HEK293 (cell line): ENCODE measurements around the gene NPDC1.

Source experiments
- GFI1B ChIP-seq: fragments of 450-650 bp; formaldehyde crosslinking; IDR thresholded peaks from 2 replicates; pipeline ENCODE4 v1.5.1; 2016; ENCODE audit warnings: missing biosample characterization, missing genetic modification characterization
- IKZF3 ChIP-seq: fragments of 450-650 bp; IDR thresholded peaks from 2 replicates; pipeline ENCODE4 v1.5.0; 2018; ENCODE audit warnings: missing biosample characterization, mild to moderate bottlenecking, missing genetic modification characterization, moderate library complexity
- KLF1 ChIP-seq: fragments of 450-650 bp; formaldehyde crosslinking; IDR thresholded peaks from 2 replicates; pipeline ENCODE4 v1.5.1; 2016; ENCODE audit warnings: missing biosample characterization, missing genetic modification characterization
- KLF7 ChIP-seq: fragments of 450-650 bp; formaldehyde crosslinking; IDR thresholded peaks from 2 replicates; pipeline ENCODE4 v1.5.1; 2016; ENCODE audit warnings: missing biosample characterization, missing genetic modification characterization, borderline replicate concordance
- KLF8 ChIP-seq: fragments of 450-650 bp; formaldehyde crosslinking; IDR thresholded peaks from 2 replicates; pipeline ENCODE4 v1.5.1; 2016; ENCODE audit warnings: missing biosample characterization, missing genetic modification characterization
- OVOL3 ChIP-seq: fragments of 450-650 bp; formaldehyde crosslinking; IDR thresholded peaks from 2 replicates; pipeline ENCODE4 v1.5.1; 2016; ENCODE audit warnings: missing biosample characterization, missing genetic modification characterization
- SP2 ChIP-seq: fragments of 450-650 bp; formaldehyde crosslinking; IDR thresholded peaks from 2 replicates; pipeline ENCODE4 v1.5.1; 2016; ENCODE audit warnings: missing biosample characterization, missing genetic modification characterization
- YY2 ChIP-seq: fragments of 450-650 bp; formaldehyde crosslinking; IDR thresholded peaks from 2 replicates; pipeline ENCODE4 v1.5.1; 2016; ENCODE audit warnings: missing biosample characterization, missing genetic modification characterization
- ZBTB17 ChIP-seq: fragments of 450-650 bp; formaldehyde crosslinking; IDR thresholded peaks from 2 replicates; pipeline ENCODE4 v1.5.1; 2016; ENCODE audit warnings: missing biosample characterization, missing genetic modification characterization
- ZBTB20 ChIP-seq: fragments of 450-650 bp; formaldehyde crosslinking; IDR thresholded peaks from 2 replicates; pipeline ENCODE4 v1.5.1; 2016; ENCODE audit warnings: missing biosample characterization, missing genetic modification characterization
- ZBTB48 ChIP-seq: fragments of 450-650 bp; formaldehyde crosslinking; IDR thresholded peaks from 2 replicates; pipeline ENCODE4 v1.5.1; 2016; ENCODE audit warnings: missing biosample characterization, missing genetic modification characterization
- ZNF184 ChIP-seq: fragments of 450-650 bp; IDR thresholded peaks from 2 replicates; pipeline ENCODE4 v1.5.1; 2018; ENCODE audit warnings: missing biosample characterization, mild to moderate bottlenecking, missing genetic modification characterization
- ZNF23 ChIP-seq: fragments of 450-650 bp; formaldehyde crosslinking; IDR thresholded peaks from 2 replicates; pipeline ENCODE4 v1.5.1; 2016; ENCODE audit warnings: missing biosample characterization, missing genetic modification characterization, borderline replicate concordance
- ZNF394 ChIP-seq: fragments of 450-650 bp; formaldehyde crosslinking; IDR thresholded peaks from 2 replicates; pipeline ENCODE4 v1.5.1; 2016; ENCODE audit warnings: missing biosample characterization, missing genetic modification characterization, mild to moderate bottlenecking, moderate library complexity, borderline replicate concordance
- ZNF530 ChIP-seq: fragments of 450-650 bp; formaldehyde crosslinking; IDR thresholded peaks from 2 replicates; pipeline ENCODE4 v1.5.1; 2016; ENCODE audit warnings: low read depth, missing biosample characterization, missing genetic modification characterization
- ZNF600 ChIP-seq: fragments of 450-650 bp; formaldehyde crosslinking; IDR thresholded peaks from 2 replicates; pipeline ENCODE4 v1.5.1; 2016; ENCODE audit warnings: missing biosample characterization, missing genetic modification characterization
- ZNF610 ChIP-seq: fragments of 450-650 bp; formaldehyde crosslinking; IDR thresholded peaks from 2 replicates; pipeline ENCODE4 v1.5.1; 2016; ENCODE audit warnings: missing biosample characterization, missing genetic modification characterization, borderline replicate concordance
- ZNF654 ChIP-seq: fragments of 450-650 bp; formaldehyde crosslinking; IDR thresholded peaks from 2 replicates; pipeline ENCODE4 v1.5.1; 2016; ENCODE audit warnings: low read depth, missing biosample characterization, missing genetic modification characterization
- ZNF76 ChIP-seq: fragments of 450-650 bp; formaldehyde crosslinking; IDR thresholded peaks from 2 replicates; pipeline ENCODE4; 2016; ENCODE audit warnings: low read depth, missing biosample characterization, missing genetic modification characterization, borderline replicate concordance
- TF ChIP-seq, protein P1 (sequence below): fragments of 450-650 bp; formaldehyde crosslinking; IDR thresholded peaks from 2 replicates; pipeline ENCODE4 v1.5.1; 2016; ENCODE audit warnings: missing biosample characterization, missing genetic modification characterization
- TF ChIP-seq, protein P2 (sequence below): fragments of 450-650 bp; formaldehyde crosslinking; optimal IDR thresholded peaks from 2 replicates; pipeline ENCODE3; 2016; ENCODE audit warnings: missing biosample characterization, mild to moderate bottlenecking, missing genetic modification characterization
- TF ChIP-seq, protein P3 (sequence below): fragments of 450-650 bp; formaldehyde crosslinking; IDR thresholded peaks from 2 replicates; pipeline ENCODE4; 2016; ENCODE audit warnings: missing biosample characterization, missing genetic modification characterization
- TF ChIP-seq, protein P4 (sequence below): fragments of 450-650 bp; formaldehyde crosslinking; IDR thresholded peaks from 2 replicates; pipeline ENCODE4 v1.5.1; 2016; ENCODE audit warnings: missing biosample characterization, missing genetic modification characterization
- TF ChIP-seq, protein P5 (sequence below): fragments of 450-650 bp; formaldehyde crosslinking; IDR thresholded peaks from 2 replicates; pipeline ENCODE4 v1.5.1; 2017; ENCODE audit warnings: missing biosample characterization, mild to moderate bottlenecking, missing genetic modification characterization, moderate library complexity
- TF ChIP-seq, protein P6 (sequence below): fragments of 450-650 bp; formaldehyde crosslinking; IDR thresholded peaks from 2 replicates; pipeline ENCODE4 v1.5.1; 2016; ENCODE audit warnings: missing biosample characterization, missing genetic modification characterization
- TF ChIP-seq, protein P7 (sequence below): fragments of 450-650 bp; formaldehyde crosslinking; IDR thresholded peaks from 2 replicates; pipeline ENCODE4 v1.5.1; 2016; ENCODE audit warnings: missing biosample characterization, missing genetic modification characterization, low read depth

The NPDC1 gene

DNA sequence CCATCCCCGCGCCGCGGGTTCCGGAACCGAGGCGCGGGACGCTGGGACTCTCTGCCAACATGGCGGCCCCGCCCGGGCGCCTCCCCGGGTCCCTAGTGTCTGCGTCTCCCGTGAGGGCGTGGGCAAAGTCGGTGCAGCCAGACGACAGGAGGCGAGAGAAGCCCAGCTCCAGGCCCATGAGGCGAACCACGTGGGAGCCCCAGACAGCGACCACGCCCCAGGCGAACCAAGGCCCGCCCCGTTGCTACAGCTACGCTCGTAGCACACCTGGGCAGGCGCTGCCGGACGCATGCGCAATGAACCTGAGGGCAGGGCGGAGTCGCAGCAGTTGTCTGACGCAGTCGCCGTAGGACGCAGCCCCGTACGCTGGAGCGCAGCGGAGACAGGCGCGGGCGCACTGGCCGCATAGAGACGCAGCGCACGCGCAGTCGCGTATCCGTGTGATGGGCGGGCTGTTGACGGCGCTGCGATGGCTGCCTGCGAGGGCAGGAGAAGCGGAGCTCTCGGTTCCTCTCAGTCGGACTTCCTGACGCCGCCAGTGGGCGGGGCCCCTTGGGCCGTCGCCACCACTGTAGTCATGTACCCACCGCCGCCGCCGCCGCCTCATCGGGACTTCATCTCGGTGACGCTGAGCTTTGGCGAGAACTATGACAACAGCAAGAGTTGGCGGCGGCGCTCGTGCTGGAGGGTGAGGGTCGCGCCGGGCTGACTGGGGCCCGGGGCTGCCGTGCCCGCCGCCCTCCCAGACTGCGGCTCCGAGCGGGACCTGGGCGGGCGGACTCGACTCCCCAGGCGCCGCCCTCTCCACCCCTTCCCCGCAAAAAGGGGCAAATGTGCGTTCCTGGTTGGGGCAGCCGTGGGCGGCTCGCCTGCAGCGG lies 40.8 kb upstream of the NPDC1 start, which contains the start of gene MAN1B1 (continued):
- TF ChIP-seq, protein P1, sequence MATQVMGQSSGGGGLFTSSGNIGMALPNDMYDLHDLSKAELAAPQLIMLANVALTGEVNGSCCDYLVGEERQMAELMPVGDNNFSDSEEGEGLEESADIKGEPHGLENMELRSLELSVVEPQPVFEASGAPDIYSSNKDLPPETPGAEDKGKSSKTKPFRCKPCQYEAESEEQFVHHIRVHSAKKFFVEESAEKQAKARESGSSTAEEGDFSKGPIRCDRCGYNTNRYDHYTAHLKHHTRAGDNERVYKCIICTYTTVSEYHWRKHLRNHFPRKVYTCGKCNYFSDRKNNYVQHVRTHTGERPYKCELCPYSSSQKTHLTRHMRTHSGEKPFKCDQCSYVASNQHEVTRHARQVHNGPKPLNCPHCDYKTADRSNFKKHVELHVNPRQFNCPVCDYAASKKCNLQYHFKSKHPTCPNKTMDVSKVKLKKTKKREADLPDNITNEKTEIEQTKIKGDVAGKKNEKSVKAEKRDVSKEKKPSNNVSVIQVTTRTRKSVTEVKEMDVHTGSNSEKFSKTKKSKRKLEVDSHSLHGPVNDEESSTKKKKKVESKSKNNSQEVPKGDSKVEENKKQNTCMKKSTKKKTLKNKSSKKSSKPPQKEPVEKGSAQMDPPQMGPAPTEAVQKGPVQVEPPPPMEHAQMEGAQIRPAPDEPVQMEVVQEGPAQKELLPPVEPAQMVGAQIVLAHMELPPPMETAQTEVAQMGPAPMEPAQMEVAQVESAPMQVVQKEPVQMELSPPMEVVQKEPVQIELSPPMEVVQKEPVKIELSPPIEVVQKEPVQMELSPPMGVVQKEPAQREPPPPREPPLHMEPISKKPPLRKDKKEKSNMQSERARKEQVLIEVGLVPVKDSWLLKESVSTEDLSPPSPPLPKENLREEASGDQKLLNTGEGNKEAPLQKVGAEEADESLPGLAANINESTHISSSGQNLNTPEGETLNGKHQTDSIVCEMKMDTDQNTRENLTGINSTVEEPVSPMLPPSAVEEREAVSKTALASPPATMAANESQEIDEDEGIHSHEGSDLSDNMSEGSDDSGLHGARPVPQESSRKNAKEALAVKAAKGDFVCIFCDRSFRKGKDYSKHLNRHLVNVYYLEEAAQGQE, result 0 out of 2 replicates have a peak, but pooled peaks have one; percentile 23
- TF ChIP-seq ZNF610 (tag by site-specific recombination) (0 out of 2 replicates have a peak, but pooled peaks have one; percentile 49), ZBTB17 (tag by site-specific recombination) (peak; percentile 86), IKZF3 (tag by site-specific recombination) (no peak), OVOL3 (no peak), ZNF184 (tag by site-specific recombination) (0 out of 2 replicates have a peak, but pooled peaks have one; percentile 18), ZNF394 (tag by site-specific recombination) (peak; percentile 84), ZNF654 (no peak), KLF1 (peak; percentile 97), KLF7 (peak; percentile 71; the same call in 1 of the 2 replicates), YY2 (peak; percentile 82), ZBTB48 (tag by site-specific recombination) (0 out of 2 replicates have a peak, but pooled peaks have one; percentile 31), SP2 (tag by site-specific recombination) (peak; percentile 93), ZNF76 (tag by site-specific recombination) (peak; percentile 34; the same call in 1 of the 2 replicates), GFI1B (tag by site-specific recombination) (no peak), ZNF23 (tag by site-specific recombination) (no peak), ZNF530 (no peak), ZBTB20 (tag by site-specific recombination) (peak; percentile 74), ZNF600 (tag by site-specific recombination) (0 out of 2 replicates have a peak, but pooled peaks have one; percentile 46), KLF8 (peak; percentile 87)
- TF ChIP-seq, protein P2, sequence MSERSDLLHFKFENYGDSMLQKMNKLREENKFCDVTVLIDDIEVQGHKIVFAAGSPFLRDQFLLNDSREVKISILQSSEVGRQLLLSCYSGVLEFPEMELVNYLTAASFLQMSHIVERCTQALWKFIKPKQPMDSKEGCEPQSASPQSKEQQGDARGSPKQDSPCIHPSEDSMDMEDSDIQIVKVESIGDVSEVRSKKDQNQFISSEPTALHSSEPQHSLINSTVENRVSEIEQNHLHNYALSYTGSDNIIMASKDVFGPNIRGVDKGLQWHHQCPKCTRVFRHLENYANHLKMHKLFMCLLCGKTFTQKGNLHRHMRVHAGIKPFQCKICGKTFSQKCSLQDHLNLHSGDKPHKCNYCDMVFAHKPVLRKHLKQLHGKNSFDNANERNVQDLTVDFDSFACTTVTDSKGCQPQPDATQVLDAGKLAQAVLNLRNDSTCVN (tag by site-specific recombination), result peak; percentile 99
- TF ChIP-seq, protein P3, sequence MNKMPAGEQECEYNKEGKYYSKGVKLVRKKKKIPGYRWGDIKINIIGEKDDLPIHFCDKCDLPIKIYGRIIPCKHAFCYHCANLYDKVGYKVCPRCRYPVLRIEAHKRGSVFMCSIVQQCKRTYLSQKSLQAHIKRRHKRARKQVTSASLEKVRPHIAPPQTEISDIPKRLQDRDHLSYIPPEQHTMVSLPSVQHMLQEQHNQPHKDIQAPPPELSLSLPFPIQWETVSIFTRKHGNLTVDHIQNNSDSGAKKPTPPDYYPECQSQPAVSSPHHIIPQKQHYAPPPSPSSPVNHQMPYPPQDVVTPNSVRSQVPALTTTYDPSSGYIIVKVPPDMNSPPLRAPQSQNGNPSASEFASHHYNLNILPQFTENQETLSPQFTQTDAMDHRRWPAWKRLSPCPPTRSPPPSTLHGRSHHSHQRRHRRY (tag by site-specific recombination), result no peak
- TF ChIP-seq, protein P4, sequence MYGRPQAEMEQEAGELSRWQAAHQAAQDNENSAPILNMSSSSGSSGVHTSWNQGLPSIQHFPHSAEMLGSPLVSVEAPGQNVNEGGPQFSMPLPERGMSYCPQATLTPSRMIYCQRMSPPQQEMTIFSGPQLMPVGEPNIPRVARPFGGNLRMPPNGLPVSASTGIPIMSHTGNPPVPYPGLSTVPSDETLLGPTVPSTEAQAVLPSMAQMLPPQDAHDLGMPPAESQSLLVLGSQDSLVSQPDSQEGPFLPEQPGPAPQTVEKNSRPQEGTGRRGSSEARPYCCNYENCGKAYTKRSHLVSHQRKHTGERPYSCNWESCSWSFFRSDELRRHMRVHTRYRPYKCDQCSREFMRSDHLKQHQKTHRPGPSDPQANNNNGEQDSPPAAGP (tag by site-specific recombination), result peak; percentile 53
- TF ChIP-seq, protein P5, sequence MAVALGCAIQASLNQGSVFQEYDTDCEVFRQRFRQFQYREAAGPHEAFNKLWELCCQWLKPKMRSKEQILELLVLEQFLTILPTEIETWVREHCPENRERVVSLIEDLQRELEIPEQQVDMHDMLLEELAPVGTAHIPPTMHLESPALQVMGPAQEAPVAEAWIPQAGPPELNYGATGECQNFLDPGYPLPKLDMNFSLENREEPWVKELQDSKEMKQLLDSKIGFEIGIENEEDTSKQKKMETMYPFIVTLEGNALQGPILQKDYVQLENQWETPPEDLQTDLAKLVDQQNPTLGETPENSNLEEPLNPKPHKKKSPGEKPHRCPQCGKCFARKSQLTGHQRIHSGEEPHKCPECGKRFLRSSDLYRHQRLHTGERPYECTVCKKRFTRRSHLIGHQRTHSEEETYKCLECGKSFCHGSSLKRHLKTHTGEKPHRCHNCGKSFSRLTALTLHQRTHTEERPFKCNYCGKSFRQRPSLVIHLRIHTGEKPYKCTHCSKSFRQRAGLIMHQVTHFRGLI, result peak; percentile 27
- TF ChIP-seq, protein P6, sequence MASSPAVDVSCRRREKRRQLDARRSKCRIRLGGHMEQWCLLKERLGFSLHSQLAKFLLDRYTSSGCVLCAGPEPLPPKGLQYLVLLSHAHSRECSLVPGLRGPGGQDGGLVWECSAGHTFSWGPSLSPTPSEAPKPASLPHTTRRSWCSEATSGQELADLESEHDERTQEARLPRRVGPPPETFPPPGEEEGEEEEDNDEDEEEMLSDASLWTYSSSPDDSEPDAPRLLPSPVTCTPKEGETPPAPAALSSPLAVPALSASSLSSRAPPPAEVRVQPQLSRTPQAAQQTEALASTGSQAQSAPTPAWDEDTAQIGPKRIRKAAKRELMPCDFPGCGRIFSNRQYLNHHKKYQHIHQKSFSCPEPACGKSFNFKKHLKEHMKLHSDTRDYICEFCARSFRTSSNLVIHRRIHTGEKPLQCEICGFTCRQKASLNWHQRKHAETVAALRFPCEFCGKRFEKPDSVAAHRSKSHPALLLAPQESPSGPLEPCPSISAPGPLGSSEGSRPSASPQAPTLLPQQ (tag by site-specific recombination), result peak; percentile 57
- TF ChIP-seq, protein P7, sequence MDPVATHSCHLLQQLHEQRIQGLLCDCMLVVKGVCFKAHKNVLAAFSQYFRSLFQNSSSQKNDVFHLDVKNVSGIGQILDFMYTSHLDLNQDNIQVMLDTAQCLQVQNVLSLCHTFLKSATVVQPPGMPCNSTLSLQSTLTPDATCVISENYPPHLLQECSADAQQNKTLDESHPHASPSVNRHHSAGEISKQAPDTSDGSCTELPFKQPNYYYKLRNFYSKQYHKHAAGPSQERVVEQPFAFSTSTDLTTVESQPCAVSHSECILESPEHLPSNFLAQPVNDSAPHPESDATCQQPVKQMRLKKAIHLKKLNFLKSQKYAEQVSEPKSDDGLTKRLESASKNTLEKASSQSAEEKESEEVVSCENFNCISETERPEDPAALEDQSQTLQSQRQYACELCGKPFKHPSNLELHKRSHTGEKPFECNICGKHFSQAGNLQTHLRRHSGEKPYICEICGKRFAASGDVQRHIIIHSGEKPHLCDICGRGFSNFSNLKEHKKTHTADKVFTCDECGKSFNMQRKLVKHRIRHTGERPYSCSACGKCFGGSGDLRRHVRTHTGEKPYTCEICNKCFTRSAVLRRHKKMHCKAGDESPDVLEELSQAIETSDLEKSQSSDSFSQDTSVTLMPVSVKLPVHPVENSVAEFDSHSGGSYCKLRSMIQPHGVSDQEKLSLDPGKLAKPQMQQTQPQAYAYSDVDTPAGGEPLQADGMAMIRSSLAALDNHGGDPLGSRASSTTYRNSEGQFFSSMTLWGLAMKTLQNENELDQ (tag by site-specific recombination), result no peak
